ENCODE results near the gene MAN1C1. TPM values are rescaled to one million over a fixed set of nuclear protein-coding genes. Genes with fewer than 3 reads are reported as not detected.
A peak's percentile ranks its signal among the peaks of the same experiment; 100 is the strongest.

The MAN1C1 gene
- total RNA-seq, 1 experiment from 2014 or later: 16.8 TPM

GRCh38 chr1:25568090-25568833 is 48.3 kb upstream of the MAN1C1 start (continued):
- TF ChIP-seq ETV6 (CRISPR knock-in tag; IDR thresholded peaks at IDR 0.05) (no peak), ZNF425 (CRISPR knock-in tag; conservative IDR thresholded peaks at IDR 0.05) (no peak), ELF4 (CRISPR knock-in tag; IDR thresholded peaks at IDR 0.05; ENCODE audit: low read depth) (no peak), AFF4 (CRISPR knock-in tag; IDR thresholded peaks at IDR 0.05; ENCODE audit: borderline replicate concordance) (no peak), KAT7 (CRISPR knock-in tag; IDR thresholded peaks at IDR 0.05; ENCODE audit: borderline replicate concordance) (no peak), RORB (CRISPR knock-in tag; IDR thresholded peaks at IDR 0.05) (no peak), AR (CRISPR knock-in tag; IDR thresholded peaks at IDR 0.05) (no peak), CREM (CRISPR knock-in tag; IDR thresholded peaks at IDR 0.05) (no peak)

- DNase-seq (ENCODE audit: low spot score) (no peak), ATAC-seq (no peak)
- Mint-ChIP-seq H3K9me3 (no peaks in the 10 kb centered on the region), H3K27ac (peak overlapping the region; percentile 68), H3K4me1 (peaks cover 61% of the 10 kb centered on the region), H3K36me3 (0 out of 2 replicates have a peak, but pooled peaks cover 5% of the 10 kb centered on the region), H3K27me3 (ENCODE audit: low read depth) (no peaks in the 10 kb centered on the region; the same call in 1 of the 2 replicates), H3K4me3 (no peak overlapping the region)
- CTCF ChIA-PET: interaction anchor here (1.1 to 1.2 kb wide), 2 partner anchors 39 to 242 kb away, joined by 3 to 5 read pairs; no protein-coding TSS in a partner anchor
- POLR2A ChIA-PET: no interaction called here
- no peak for TF ChIP-seq CDX4 (CRISPR knock-in tag; IDR thresholded peaks at IDR 0.05; ENCODE audit: borderline replicate concordance)
- no peak for TF ChIP-seq ERG (CRISPR knock-in tag; IDR thresholded peaks at IDR 0.05)
- no peak for TF ChIP-seq ZNF425 (CRISPR knock-in tag; conservative IDR thresholded peaks at IDR 0.05)
- no peak for TF ChIP-seq SP1 (CRISPR knock-in tag; conservative IDR thresholded peaks at IDR 0.05)
- TF ChIP-seq JUN (CRISPR knock-in tag; IDR thresholded peaks at IDR 0.05): no peak
- no peak for TF ChIP-seq FOXP4 (CRISPR knock-in tag; IDR thresholded peaks at IDR 0.05)
- TF ChIP-seq ZNF121 (CRISPR knock-in tag; IDR thresholded peaks at IDR 0.05): no peak
- no peak for TF ChIP-seq FOXJ3 (CRISPR knock-in tag; IDR thresholded peaks at IDR 0.05; ENCODE audit: borderline replicate concordance)
Observed at GRCh38 chr1:25568834-25569596, 47.6 kb upstream of the MAN1C1 start.

Measured in WTC11 (cell line).